Activated naive CD4-positive, alpha-beta T cell treated with anti-CD3 and anti-CD28 coated beads for 36 hours (primary cell): Measurements from ENCODE around the gene MYLIP. TPM values are rescaled to one million over a fixed set of nuclear protein-coding genes. Genes with fewer than 3 reads are reported as not detected.

Experiments
- CTCF ChIA-PET: fragments of 350-600 bp; sonication (Branson Sonifier 250); formaldehyde crosslinking; loops from one replicate; lab custom pipeline; 2021; ENCODE audit warnings: antibody characterized with exemption; lab: Charles Lee
- DNase-seq: peaks from one replicate; pipeline ENCODE4 v3.0.0-alpha.2; 2020
- H3K27ac Mint-ChIP-seq: one replicate; pipeline ENCODE4 v1.8.0; 2021; ENCODE audit warnings: mild to moderate bottlenecking, mixed read lengths
- H3K27me3 Mint-ChIP-seq: one replicate; pipeline ENCODE4 v1.8.0; 2021; ENCODE audit warnings: low read depth, mixed read lengths
- H3K36me3 Mint-ChIP-seq: one replicate; pipeline ENCODE4 v1.8.0; 2021; ENCODE audit warnings: low read depth, mixed read lengths
- H3K4me1 Mint-ChIP-seq: one replicate; pipeline ENCODE4 v1.8.0; 2021; ENCODE audit warnings: low read depth, mixed read lengths
- H3K4me3 Mint-ChIP-seq: one replicate; pipeline ENCODE4 v1.8.0; 2021; ENCODE audit warnings: mild to moderate bottlenecking, moderate library complexity, mixed read lengths
- H3K9me3 Mint-ChIP-seq: one replicate; pipeline ENCODE4 v1.8.0; 2021; ENCODE audit warnings: mixed read lengths
- intact Hi-C: fragments of 100-400 bp; cut with micrococcal nuclease; formaldehyde crosslinking; loops from one replicate; pipeline ENCODE4 v1.15.1; 2023
- total RNA-seq, 2 experiments: library from RNA; stranded (reverse); gene quantifications; one replicate each; pipeline ENCODE4 v1.2.3, GENCODE V29; 2021

Gene MYLIP
- total RNA-seq, 2 experiments from 2014 or later: 7.3 to 8.1 TPM

GRCh38 chr6:16148498-16148897 is 19.6 kb downstream of the MYLIP start:
- H3K27me3 Mint-ChIP-seq: no peaks in the 10 kb centered on the region
- no peak overlapping the region for H3K4me3 Mint-ChIP-seq
- no peaks in the 10 kb centered on the region for H3K4me1 Mint-ChIP-seq
- H3K9me3 Mint-ChIP-seq: no peaks in the 10 kb centered on the region
- no peak overlapping the region for H3K27ac Mint-ChIP-seq
- intact Hi-C loops: no loop called here
- no peak for DNase-seq
- CTCF ChIA-PET: interaction anchor here (0.9 kb wide), 1 partner anchor 9 kb away, joined by 3 read pairs; no protein-coding TSS in a partner anchor
- peaks cover 75% of the 10 kb centered on the region for H3K36me3 Mint-ChIP-seq

GRCh38 chr6:16149305-16149704 is 20.4 kb downstream of the MYLIP start:
- H3K27me3 Mint-ChIP-seq: no peaks in the 10 kb centered on the region
- no peak for DNase-seq
- no peak overlapping the region for H3K27ac Mint-ChIP-seq

DNA sequence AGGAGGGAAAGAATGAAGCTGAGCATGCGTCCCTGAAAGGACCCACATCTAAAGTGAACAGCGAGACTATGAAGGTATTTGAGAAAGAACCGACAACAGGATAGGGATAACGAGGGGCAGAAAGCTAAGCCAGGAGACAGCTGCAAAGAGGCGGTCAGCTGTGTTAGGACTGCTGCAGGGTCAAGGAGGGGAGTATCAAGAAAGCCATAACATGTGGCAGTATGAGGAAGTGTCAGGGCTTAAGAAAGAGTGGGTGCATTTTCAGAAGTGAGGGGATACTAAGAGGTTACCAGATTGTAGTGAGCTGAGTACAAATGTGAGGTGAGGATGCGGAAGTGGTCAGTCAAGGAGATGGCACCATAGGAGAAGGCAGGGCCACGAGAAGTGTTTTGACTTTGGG is 21.2 kb downstream of the MYLIP start:
- H3K9me3 Mint-ChIP-seq: peaks cover 4% of the 10 kb centered on the region
- no peak for DNase-seq
- H3K36me3 Mint-ChIP-seq: peaks cover 73% of the 10 kb centered on the region
- CTCF ChIA-PET: no interaction called here
- no peak overlapping the region for H3K27ac Mint-ChIP-seq
- no peak overlapping the region for H3K4me3 Mint-ChIP-seq
- intact Hi-C loops: no loop called here
- no peaks in the 10 kb centered on the region for H3K27me3 Mint-ChIP-seq
- H3K4me1 Mint-ChIP-seq: peaks cover 2% of the 10 kb centered on the region

More at GRCh38 chr6:16149305-16149704, 20.4 kb downstream of the MYLIP start:
- Mint-ChIP-seq H3K36me3 (peaks cover 72% of the 10 kb centered on the region), H3K9me3 (no peaks in the 10 kb centered on the region), H3K4me1 (no peaks in the 10 kb centered on the region), H3K4me3 (no peak overlapping the region)
- intact Hi-C loops: no loop called here
- CTCF ChIA-PET: interaction anchor here (0.9 kb wide), 1 partner anchor 8 kb away, joined by 3 read pairs; no protein-coding TSS in a partner anchor

- peaks cover 2% of the 10 kb centered on the region for H3K4me1 Mint-ChIP-seq
- CTCF ChIA-PET: interaction anchor here (1.8 kb wide), 1 partner anchor 462 kb away, joined by 4 read pairs; no protein-coding TSS in a partner anchor
Observed at GRCh38 chr6:16153211-16153820, 24.4 kb downstream of the MYLIP start.

DNA sequence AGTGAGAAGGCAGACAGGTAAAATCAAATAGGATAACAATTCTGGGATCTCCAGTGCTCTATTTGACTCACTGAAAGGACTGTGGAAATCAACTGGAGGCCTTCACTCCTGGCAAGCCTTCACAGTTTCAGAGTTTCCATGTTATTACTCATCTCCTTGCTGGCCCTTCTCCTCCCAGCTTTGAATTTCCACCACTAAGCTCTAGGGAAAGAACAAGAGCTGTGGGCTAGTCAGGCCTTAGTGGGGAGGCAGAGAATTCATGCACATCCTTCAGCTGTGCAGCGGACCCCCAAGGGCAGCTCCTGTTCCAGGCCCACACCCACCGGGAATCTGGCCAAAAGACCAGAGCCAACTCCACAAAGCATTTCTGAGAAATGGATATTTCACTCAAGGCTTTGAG is 26.0 kb downstream of the MYLIP start:
- Mint-ChIP-seq H3K9me3 (peaks cover 21% of the 10 kb centered on the region), H3K4me1 (peaks cover 2% of the 10 kb centered on the region), H3K4me3 (no peak overlapping the region), H3K36me3 (peaks cover 59% of the 10 kb centered on the region), H3K27ac (no peak overlapping the region), H3K27me3 (no peaks in the 10 kb centered on the region)
- no peak for DNase-seq
- CTCF ChIA-PET: interaction anchor here (1.0 kb wide), 1 partner anchor 15 kb away, joined by 3 read pairs; no protein-coding TSS in a partner anchor
- intact Hi-C loops: no loop called here

More at GRCh38 chr6:16153211-16153820, 24.4 kb downstream of the MYLIP start:
- Mint-ChIP-seq H3K36me3 (peaks cover 71% of the 10 kb centered on the region), H3K27me3 (no peaks in the 10 kb centered on the region), H3K4me3 (no peak overlapping the region), H3K9me3 (peaks cover 21% of the 10 kb centered on the region), H3K27ac (no peak overlapping the region)
- intact Hi-C loops: no loop called here
- no peak for DNase-seq

GRCh38 chr6:16157492-16157891 is 28.6 kb downstream of the MYLIP start:
- Mint-ChIP-seq H3K9me3 (peaks cover 22% of the 10 kb centered on the region), H3K27ac (no peak overlapping the region), H3K4me1 (peaks cover 16% of the 10 kb centered on the region), H3K36me3 (peaks cover 42% of the 10 kb centered on the region), H3K4me3 (no peak overlapping the region), H3K27me3 (no peaks in the 10 kb centered on the region)
- no peak for DNase-seq
- CTCF ChIA-PET: interaction anchor here (1.1 kb wide), 1 partner anchor 9 kb away, joined by 3 read pairs; no protein-coding TSS in a partner anchor
- intact Hi-C loops: no loop called here

GRCh38 chr6:16157909-16158308 is 29.0 kb downstream of the MYLIP start:
- DNase-seq: no peak
- Mint-ChIP-seq H3K27ac (no peak overlapping the region), H3K27me3 (no peaks in the 10 kb centered on the region), H3K4me1 (peaks cover 18% of the 10 kb centered on the region), H3K4me3 (no peak overlapping the region), H3K9me3 (peaks cover 22% of the 10 kb centered on the region), H3K36me3 (peaks cover 38% of the 10 kb centered on the region)
- intact Hi-C loops: no loop called here
- CTCF ChIA-PET: interaction anchor here (1.1 kb wide), 1 partner anchor 9 kb away, joined by 3 read pairs; no protein-coding TSS in a partner anchor

DNA sequence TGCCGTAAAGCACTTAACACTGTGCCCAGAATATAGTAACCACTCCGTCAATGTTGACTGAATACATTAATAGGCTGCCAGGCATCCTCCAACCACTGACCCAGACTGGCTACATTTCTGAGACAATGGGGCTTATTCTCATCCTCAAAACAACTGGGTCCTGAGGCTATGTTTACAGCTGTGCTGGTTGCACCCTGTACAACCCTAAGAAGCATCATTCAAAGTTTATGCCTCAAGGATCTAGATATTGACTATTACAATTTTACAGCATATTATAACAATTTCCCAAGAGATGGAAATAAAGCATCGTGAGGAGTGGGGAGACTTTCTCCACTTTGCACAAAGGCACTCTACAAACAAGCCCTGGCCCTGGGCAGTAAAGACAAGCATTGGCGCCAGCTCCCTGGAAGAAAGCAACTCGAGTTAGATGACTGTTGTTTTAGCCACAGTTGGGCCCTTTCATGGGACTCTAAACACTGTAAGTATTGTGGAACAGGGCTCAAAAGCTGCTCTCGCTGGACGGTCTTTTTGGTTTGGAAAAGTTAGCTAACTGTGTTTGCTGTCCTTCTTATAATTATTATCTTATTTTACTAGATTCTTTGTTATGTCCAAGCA is 30.2 kb downstream of the MYLIP start:
- DNase-seq: no peak
- intact Hi-C loops: no loop called here
- H3K27me3 Mint-ChIP-seq: no peaks in the 10 kb centered on the region
- CTCF ChIA-PET: interaction anchor here (1.0 kb wide), 1 partner anchor 30 kb away, joined by 4 read pairs; the partner anchor contains the start of gene MYLIP
- peaks cover 29% of the 10 kb centered on the region for H3K4me1 Mint-ChIP-seq
- H3K4me3 Mint-ChIP-seq: no peak overlapping the region
- no peak overlapping the region for H3K27ac Mint-ChIP-seq
- H3K36me3 Mint-ChIP-seq: peaks cover 31% of the 10 kb centered on the region
- peaks cover 22% of the 10 kb centered on the region for H3K9me3 Mint-ChIP-seq

DNA sequence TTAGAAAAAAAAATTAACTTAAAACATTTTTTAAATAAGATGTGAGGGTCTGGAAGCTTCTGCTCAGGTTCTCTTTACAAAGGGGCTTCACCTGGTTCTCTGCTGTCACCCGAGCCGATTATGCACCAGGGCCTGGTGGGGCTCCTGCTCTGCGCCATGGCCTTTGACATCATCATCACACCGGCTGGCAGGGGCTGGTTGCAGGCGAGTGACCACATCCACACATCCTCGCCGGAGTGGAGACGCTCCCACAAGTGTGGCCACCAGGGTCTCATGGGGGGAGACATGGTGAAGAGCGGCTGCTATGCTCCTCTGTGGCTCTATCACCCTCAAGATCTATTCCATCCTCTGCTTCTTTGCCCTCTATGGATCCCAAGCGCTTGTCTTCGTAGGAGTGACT is 31.9 kb downstream of the MYLIP start:
- intact Hi-C loops: no loop called here
- Mint-ChIP-seq H3K4me1 (peaks cover 28% of the 10 kb centered on the region), H3K36me3 (peaks cover 15% of the 10 kb centered on the region), H3K4me3 (no peak overlapping the region), H3K9me3 (peaks cover 11% of the 10 kb centered on the region), H3K27me3 (peaks cover 3% of the 10 kb centered on the region), H3K27ac (no peak overlapping the region)
- no peak for DNase-seq
- CTCF ChIA-PET: no interaction called here

DNA sequence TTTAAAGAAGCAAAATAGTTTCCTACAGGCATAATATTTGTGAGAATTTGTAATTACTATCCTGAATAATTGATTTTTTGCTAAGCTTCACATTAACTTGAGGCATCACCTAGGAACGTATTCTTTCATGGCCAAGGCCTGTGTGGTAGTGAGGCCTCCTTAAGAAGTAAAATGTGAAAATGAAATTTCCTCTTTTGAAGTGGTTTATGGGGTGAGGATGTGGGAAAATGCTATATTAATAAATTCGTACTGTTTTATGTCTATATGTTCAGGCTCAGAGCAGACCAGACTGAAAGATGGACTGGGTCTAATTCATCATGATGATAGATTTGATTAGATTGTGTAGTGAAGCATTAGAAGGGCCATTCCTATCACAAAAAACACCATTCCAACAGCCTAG is 33.1 kb downstream of the MYLIP start:
- no peak for DNase-seq
- Mint-ChIP-seq H3K36me3 (peaks cover 6% of the 10 kb centered on the region), H3K27ac (no peak overlapping the region), H3K27me3 (peaks cover 7% of the 10 kb centered on the region), H3K9me3 (peaks cover 3% of the 10 kb centered on the region), H3K4me1 (peaks cover 28% of the 10 kb centered on the region), H3K4me3 (no peak overlapping the region)
- CTCF ChIA-PET: interaction anchor here (1.5 kb wide), 1 partner anchor 21 kb away, joined by 4 read pairs; no protein-coding TSS in a partner anchor
- intact Hi-C loops: no loop called here

DNA sequence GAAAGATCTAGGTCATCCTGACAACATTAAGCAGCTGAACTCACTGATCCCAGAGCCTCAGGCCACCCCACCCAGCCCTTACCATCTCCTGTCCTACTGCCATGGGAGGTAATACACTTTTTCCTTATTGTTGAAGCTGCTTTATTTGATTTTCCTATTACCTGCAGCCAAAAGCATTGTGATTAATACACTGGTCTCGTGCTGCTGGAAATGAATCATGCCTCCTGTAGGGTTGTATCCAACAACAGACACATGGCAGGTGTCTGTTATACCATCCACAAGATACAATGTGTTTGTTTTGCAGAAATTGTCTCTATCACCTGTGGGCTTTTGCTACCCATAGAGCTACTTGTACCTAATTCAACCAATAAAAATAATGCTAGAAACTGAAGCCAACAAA is 34.2 kb downstream of the MYLIP start:
- no peak for DNase-seq
- Mint-ChIP-seq H3K4me3 (no peak overlapping the region), H3K9me3 (peaks cover 2% of the 10 kb centered on the region), H3K27me3 (peaks cover 8% of the 10 kb centered on the region), H3K36me3 (no peaks in the 10 kb centered on the region), H3K27ac (no peak overlapping the region), H3K4me1 (peaks cover 29% of the 10 kb centered on the region)
- CTCF ChIA-PET: interaction anchor here (0.9 to 1.3 kb wide), 2 partner anchors 34 to 36 kb away, joined by 3 to 7 read pairs; partner anchors contain the start of gene MYLIP
- intact Hi-C loops: loop anchor here (1.0 kb wide), 1 partner anchor 28 kb away; no protein-coding TSS in a partner anchor

- intact Hi-C loops: loop anchor here (1.0 kb wide), 1 partner anchor 28 kb away; no protein-coding TSS in a partner anchor
- Mint-ChIP-seq H3K27ac (no peak overlapping the region), H3K4me3 (no peak overlapping the region), H3K9me3 (peaks cover 2% of the 10 kb centered on the region), H3K27me3 (peaks cover 10% of the 10 kb centered on the region), H3K4me1 (peaks cover 35% of the 10 kb centered on the region), H3K36me3 (no peaks in the 10 kb centered on the region)
- CTCF ChIA-PET: interaction anchor here (1.3 kb wide), 1 partner anchor 37 kb away, joined by 7 read pairs; no protein-coding TSS in a partner anchor
- peak; percentile 46 for DNase-seq
Observed at GRCh38 chr6:16163535-16164300, 34.8 kb downstream of the MYLIP start.
